GM19438 (cell line): Measurements from ENCODE around the gene TRIM66.

Experiments
- ATAC-seq: cut with Tn5 transposase; IDR thresholded peaks from one replicate; pipeline ENCODE4 v1.9.1; 2021; ENCODE audit warnings: low read depth; ENCODE audit not compliant: unreplicated experiment

Gene TRIM66, protein sequence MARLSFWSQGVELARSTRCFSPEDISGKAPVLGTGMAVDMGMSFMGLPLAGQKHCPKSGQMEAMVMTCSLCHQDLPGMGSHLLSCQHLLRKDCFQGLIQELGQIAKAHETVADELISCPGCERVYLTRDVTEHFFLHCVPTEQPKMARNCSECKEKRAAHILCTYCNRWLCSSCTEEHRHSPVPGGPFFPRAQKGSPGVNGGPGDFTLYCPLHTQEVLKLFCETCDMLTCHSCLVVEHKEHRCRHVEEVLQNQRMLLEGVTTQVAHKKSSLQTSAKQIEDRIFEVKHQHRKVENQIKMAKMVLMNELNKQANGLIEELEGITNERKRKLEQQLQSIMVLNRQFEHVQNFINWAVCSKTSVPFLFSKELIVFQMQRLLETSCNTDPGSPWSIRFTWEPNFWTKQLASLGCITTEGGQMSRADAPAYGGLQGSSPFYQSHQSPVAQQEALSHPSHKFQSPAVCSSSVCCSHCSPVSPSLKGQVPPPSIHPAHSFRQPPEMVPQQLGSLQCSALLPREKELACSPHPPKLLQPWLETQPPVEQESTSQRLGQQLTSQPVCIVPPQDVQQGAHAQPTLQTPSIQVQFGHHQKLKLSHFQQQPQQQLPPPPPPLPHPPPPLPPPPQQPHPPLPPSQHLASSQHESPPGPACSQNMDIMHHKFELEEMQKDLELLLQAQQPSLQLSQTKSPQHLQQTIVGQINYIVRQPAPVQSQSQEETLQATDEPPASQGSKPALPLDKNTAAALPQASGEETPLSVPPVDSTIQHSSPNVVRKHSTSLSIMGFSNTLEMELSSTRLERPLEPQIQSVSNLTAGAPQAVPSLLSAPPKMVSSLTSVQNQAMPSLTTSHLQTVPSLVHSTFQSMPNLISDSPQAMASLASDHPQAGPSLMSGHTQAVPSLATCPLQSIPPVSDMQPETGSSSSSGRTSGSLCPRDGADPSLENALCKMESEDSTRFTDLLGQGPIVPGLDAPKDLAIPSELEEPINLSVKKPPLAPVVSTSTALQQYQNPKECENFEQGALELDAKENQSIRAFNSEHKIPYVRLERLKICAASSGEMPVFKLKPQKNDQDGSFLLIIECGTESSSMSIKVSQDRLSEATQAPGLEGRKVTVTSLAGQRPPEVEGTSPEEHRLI (N-terminal part only)

DNA sequence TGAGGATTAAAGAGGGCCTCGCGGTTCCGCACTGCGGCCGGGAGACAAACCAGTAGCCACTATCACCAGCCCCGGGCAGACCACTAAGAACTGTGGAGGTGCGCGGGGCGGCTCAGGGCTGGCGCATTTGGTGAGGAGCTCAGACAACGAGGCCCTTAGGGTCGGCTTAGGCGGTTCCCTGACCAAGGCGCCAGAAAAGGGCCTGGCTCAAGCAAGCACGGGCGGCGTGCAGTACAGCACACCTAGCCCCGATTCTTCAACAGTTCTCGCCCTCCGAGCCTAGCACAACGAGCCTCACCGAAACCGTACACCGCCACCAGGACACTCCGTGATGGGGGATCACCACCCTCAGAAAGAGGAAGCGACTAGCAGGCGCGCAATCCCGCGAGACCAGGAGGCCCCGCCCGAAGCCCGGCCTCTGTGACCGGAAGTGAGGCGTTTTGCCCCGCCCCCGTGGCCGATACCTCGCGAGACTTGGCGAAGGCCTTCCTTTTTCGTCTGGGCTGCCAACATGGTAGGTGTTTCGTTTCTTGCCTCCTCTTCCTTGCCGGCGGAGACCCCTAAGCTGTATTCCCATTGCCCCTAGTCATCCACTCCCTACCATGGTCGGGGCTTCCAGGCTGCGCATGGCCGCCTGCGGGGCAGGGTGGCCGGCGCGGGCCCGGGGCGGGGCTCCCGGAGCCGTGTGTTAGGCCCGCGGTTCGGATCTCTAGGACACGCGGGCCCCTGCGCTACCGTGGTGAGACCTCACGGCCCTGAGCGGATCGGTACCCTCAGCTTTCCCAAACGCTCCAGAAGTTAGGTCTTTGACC, at the start of gene TRIM66, which contains the start of gene RPL27A:
TRIM66 (minus strand) TSS at position 363 of the 812 bp plus-strand sequence. CDS start 10,391 bp downstream, outside the sequence.
RPL27A (plus strand) TSS at position 490 of the 812 bp plus-strand sequence; CDS start at position 512, 22 bp downstream.
- peak; percentile 91 for ATAC-seq

DNA sequence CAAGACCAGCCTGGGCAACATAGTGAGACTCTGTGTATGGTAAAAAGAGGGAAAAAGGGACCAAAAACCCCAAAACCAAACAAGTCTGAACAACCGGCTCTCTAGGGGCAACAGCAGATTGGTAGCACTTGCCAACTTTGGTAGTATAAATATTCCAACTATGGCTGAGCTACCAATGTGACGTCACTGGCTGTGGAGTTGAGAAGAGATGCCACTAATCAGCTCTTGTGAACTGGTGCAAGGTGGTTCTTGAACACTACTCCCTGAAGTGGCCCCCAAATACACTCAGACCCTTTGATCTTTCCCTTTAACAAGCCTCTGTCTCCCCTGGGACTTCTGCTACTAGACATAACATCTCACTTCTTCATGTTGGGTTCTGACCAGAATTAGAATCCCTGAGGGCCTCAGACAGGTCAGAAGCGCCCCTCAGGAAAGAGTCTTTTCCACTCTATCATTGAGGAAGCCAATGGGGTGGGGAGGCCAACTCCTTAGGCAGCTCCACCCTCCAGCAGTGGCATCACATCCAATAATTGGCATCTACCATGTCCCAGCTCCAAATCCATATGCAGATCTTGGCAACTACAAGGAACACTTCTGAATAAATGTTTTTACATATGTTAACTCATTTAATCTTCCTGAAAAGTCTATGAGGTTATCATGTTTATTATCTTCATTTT, 49.3 kb upstream of the TRIM66 start:
- peak; percentile 51 for ATAC-seq

DNA sequence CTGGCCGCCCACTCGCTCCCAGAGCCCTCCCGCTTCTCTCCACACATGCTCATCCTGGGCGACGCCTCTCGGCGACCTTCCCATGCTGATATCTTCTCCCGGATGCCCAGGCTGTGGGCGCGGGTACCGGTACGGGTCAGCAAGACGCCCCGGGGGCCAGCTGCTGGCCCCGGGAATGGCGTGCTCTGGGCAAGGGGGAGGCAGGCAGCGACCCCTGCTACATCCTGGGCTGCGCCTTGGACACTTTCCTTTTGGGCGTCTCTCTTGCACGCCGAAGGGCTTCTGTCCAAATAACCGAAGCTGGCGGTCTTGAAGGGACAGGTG, 48.2 kb upstream of the TRIM66 start:
- ATAC-seq: no peak

DNA sequence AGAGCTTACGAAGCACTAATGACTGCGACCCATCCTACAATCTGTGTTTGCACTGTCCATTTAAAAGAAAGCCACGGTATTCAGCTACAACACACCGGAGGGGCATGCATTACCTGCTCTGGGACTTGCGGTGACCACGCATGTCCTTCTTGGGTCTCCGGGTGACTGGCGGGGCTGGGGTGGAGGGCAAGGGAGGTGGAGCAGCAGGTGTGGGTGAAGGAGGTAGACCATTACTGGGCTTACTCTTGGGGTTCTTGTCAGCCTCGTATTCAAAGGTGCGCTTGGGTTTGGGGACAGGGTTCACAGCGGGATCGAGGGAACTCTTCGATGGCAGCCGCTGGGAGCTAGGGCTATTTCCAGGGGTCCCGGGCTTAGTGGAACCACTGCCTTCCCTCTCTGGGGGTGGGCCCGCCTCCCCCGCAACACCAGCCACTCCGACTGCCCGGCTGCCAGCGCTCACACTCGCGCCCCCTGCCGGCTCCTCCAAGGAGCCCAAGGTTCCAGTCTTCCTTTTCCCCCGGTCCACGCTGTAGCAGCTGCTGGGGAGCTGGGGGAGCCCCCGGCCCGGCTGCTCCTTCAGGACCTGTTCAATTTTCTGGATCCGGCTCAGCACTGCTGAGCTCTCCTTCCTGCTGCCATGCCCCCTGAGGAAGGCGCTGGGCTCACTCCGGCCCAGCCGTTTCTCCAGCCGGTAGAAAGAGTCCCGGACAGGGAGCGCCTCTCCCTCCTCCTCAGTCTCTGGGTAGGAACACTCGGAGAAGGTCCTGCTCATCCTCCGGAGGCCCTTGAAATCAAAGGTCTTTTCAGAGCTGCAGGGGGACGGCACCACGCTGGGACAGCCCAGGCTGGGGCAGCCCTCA, 47.6 kb upstream of the TRIM66 start:
- no peak for ATAC-seq

DNA sequence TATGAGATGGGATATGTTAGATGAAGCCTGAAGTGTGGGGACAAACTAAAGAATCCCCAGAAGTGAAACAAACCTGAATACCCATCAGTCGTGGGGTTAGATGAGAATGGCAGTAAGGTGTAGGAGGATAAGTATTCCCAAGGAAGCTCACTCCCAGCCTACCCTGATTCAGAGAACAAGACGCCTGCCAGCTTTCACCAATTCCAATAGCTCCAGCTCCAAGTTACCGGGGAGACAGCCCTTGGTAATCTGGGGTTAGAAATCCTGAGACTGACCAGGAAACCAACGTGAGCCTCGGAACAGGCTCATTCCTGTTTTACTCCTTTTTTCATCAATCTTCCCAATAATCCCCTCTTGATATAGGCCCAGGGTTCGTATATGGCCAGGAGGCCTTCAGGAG, 46.6 kb upstream of the TRIM66 start:
- ATAC-seq: no peak

DNA sequence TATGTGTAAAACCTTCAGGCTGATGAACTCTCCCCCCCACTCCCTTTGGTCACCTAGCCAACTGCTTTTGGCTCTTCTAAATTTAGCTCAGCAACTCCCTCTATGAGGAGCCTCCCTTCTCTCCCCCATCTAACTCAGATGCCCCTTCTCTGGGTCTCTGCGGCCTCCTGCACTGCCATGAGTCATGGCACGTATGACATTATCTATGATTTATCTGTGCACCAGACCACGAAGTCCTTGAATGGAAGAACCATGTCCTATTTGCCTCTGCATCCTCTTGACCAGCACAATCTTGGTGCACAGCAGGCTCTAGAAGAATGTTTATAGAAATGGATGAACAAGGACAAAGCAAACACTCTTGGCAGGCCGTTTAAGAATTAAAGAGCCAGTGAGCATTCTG, 46.1 kb upstream of the TRIM66 start:
- ATAC-seq: no peak

DNA sequence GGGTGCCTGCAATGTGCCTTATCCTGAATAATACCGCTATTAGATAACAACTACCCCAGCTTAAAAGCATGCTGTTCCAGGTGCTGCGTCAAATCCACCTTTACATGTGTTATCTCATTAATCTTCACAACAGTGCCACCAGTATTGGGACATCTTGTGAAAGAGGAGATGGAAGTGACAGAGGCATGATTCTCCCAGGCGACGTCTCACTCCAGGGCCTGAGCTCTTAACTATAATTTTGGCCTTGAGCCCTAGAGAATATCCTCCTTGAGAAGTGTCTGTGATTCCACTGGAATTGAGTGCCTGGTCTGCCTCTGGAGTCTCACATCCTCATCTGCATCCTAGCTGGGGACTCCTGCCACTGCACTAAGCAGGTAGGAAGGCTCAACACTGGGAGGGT, 43.9 kb upstream of the TRIM66 start:
- no peak for ATAC-seq

DNA sequence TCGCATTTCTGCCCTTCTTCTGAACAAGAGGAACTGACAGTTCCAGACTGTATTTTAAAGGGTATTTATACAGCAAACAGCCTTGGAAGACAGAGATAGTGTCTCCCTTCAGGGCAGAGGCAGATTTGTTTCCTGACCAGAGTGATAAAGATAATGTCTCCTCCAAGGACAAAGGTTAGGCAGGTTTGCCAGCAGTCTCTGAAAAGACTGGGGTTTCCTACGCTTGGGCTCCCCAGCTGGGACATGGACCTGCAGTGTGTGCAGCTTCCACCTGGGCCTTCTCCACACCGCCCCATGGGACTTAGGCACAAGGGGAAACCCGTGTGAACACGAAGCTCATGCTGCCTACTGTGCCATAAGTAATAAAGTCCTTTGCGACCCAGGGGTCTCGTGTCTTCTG, 42.2 kb upstream of the TRIM66 start:
- no peak for ATAC-seq

DNA sequence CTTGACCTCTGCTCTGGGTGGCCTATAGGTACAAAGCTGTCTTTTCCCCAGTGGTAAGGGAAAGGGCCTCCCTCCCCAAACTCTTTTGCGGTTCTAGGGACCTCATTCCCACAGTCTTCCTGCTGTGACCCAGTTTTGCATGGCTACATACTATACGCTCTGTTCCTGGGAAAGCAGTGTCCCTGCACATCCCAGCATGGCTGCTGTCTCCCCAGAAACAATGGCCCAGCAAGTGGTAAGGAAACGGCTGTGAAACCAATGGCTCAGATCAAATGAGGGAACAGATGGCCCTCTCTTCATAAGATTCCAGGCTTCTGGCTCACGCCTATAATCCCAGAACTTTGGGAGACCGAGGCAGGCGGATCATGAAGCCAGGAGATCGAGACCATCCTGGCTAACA, 41.2 kb upstream of the TRIM66 start:
- ATAC-seq: no peak

DNA sequence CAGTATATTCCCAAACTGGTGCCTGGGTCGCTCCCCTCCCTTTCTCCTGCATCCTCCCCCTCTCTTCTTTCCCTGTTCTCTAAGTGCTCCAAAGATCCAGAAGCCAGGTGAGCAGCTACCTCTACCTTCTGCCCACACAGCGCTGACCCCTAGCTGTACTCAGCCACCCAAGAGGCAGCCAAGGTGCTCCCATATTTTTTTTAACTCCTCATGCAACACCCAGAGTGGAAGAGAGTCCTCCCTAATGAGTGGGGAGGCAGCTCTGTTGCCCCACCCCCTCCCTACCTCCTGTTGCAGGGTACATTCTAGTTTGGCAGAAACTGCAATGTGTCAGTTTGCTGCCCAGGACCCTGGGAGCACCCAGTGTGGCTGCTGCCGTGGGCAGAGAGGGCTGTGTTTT, 40.3 kb upstream of the TRIM66 start:
- no peak for ATAC-seq

DNA sequence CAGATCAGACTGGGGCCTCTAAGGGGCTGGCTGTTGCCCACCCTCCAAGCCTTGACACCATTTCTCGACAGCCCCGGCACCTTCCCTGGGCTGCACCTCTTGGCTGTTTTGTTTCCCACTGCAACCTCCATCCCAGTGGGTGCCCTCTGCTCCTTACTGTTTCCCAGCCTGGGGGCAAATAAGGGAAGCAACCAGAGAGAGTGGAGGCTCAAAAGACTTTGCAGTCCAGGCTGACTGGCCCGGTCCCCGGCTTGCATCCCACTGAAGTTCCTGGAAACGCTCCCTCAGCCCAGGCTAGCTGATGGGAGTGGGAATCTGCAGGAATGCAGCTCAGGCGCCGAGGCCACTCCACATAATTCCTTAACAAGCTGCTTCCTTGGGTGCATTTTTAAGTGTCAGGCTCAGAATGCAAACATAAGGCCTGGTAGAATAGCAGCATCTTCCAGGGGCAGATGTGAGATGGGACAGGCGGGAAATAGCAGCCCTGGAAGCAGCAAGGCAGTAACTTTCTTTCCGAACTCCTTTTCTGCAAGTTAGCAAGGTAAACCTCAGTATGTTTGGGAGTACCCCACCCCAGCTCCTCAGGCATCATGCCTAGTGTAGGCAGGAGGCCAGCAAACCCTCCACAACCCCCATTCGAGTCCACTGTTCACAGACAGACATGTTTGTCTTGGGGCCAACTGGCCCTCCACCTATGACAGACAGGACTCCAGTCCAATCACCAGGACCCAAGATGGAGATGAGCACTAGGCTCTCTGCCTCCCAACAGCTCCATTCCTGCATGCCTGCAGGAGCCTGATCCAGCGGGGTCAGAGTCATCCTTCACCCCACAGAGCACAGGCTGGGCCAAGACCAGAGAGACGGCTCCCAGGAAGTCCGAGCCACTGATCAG, 39.4 kb upstream of the TRIM66 start:
- ATAC-seq: no peak

DNA sequence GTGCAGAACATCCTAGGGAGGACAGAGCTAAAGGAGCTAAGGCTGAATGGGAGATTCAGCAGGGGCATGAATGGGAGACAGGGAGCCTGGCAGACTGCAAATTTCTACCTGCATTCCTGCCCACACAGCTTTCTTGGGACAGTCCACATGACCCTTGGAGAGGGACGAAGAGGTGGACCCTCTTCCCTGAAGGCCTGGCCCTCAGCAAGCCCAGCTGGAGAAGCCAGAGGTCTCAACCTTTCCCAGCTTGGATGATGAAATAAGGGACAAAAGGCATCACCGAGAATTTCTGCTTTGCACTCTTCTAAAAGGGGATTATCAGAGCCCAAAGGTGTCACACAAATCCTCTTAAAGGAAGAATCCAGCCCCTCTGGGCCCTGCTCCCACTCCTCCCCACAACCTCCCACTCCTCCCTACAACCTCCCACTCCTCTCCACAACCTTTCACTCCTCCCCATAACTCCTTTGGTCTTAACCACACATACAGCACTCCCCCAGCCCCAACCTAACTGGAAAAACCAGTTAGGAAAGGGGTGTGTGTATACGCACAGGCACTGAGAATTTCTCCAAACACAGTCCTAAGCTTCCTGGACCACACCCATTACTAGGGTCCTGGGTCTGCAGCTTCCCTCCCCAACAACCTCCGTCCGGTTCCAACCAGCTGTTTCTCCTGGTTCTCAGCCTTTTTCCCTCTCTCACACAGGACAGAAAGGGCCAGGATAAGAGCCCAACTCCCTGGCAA, 38.6 kb upstream of the TRIM66 start:
- ATAC-seq: no peak

DNA sequence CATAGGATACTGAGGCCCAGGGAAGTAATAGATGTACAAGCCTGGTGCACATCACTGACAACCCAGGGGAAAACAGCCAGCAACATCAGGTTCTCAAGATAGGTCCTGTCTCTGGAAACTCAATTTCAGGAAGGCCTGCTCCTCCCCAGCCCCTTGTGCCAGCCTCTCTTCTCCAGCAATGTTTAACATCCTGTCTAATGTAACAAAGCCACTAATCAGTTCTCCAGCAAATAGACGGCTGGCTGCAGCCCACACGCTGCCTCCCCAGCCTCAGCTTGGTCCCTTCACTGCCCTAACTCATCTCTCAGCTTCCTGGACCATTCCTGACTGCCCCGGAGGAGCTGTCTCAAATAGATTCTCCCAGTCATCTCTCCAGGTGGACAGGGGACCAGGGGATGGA, 37.9 kb upstream of the TRIM66 start:
- no peak for ATAC-seq

DNA sequence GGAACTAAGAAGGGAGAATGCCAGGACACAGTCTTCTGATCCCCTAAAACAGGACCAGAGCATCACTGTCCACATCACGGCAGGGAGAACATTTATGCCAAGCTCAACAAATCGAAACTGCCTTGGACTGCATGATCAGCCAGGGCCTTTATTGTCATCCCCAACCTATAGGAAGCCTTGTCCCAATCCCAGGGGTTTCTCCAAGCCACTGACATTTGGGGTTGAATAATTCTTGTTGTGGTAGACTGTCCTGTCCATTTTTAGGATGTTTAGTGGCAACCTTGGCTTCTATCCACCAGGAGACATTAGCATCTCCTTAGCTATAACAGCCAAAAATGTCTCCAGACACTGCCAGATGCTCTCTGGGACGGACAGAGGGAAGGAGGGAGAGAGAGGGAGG, 37.3 kb upstream of the TRIM66 start:
- no peak for ATAC-seq

DNA sequence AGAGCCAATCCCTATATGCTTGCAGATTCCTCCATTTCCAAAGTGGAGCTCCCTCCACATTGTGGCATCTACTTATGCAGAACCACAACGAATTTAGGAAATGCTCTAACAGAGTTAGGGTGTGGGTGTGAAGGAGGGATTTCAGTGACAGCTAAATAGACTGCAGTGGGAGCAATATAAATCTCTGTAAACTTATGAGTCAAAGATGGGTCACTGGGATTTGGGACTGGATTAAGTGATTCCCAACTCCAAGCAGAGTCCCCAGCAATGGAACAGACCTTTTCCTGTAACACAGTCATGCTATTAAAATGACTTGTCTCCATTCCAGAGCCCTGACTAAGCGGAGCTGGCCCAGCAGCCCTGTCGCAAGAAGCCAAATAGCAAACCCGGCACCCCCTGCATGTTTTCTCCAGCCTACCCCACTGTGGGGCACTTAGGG, 36.8 kb upstream of the TRIM66 start:
- ATAC-seq: no peak

DNA sequence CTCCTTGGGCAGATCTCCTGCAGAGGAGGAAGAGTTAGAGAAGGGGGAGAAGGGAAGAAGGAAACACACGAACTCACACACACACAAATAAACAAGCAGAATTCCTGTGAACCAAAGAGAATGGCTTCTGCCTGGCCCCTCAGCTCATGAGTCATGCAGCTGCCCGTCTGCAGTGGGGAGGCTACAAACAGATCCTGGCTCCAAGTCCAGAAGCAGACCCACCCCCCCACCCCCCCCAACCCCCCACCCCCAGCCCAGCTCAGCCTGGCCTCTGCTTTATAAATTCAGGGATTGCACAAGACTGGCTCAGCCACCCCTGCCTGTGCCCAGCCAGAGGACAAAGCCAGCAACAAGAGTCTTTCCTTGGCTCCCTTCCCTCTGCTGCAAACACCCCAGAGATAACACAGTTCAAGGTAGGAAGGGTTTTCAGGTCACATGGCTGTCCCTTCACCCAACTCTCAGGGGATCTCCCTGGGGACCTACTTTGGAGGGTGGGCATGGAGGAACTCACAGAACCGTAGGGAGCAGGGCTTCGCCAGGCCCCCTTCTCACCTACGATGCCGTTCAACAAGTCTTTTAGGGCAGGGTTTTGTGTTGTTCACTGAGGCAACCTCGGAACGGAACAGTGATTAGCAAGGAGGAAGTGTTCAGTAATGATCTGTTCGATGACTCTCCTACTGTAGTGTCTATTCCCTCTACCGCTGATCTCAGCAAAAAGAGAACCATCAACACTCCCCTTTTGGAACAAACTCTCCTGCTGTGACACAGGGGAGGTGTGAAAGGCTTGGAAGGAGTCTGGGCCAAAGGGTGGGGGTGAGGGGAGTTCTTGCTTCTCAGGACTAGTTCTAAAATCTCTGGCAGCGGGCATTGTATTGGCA, 35.6 kb upstream of the TRIM66 start:
- no peak for ATAC-seq
